ENCODE measurements around the gene PEX26.
A peak's percentile ranks its signal among the peaks of the same experiment; 100 is the strongest.
"Not testable (repeated sequence)": the region's sequence is repeated elsewhere in the genome, so short reads cannot be mapped to it uniquely, and the experiment has no call there.

Gene PEX26

DNA sequence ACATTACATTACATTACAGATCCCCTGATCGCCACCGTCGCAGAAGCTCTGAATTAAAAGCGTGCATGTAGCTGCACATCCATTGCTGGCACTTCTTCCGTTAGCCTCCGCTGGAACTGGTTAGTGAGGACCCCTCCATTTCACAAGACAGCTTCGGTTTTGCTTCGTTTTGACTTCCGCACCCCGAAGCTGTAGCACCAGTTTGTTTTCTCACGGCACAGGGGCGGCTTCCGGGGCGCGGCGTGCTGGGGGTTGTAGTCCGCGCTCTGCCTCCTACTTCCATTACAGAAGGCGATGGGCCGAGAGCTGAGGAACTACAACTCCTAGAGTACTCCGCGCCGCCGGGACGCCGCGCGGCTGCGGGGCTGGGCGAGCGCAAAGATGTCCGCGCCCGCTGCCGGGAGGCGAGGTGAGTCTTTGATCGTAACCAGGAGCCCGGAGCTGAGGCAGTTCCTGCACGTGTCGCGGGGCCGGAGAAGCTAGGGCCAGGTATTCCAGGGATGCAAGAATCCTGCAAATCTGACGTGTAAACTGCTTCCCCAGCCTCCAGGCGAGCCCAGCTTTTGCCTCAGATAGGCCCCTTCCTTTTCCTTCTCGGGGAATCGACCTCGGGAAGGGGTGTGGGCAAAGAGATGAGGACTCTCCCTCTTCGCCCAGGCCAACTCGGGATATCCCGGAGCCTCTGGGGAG is at the start of gene PEX26:
Gene PEX26 (plus strand): TSS at position 352 of the 690 bp plus-strand sequence. CDS start 387 bp downstream, outside the sequence.
- peak; percentile 61 for DNase-seq

DNA sequence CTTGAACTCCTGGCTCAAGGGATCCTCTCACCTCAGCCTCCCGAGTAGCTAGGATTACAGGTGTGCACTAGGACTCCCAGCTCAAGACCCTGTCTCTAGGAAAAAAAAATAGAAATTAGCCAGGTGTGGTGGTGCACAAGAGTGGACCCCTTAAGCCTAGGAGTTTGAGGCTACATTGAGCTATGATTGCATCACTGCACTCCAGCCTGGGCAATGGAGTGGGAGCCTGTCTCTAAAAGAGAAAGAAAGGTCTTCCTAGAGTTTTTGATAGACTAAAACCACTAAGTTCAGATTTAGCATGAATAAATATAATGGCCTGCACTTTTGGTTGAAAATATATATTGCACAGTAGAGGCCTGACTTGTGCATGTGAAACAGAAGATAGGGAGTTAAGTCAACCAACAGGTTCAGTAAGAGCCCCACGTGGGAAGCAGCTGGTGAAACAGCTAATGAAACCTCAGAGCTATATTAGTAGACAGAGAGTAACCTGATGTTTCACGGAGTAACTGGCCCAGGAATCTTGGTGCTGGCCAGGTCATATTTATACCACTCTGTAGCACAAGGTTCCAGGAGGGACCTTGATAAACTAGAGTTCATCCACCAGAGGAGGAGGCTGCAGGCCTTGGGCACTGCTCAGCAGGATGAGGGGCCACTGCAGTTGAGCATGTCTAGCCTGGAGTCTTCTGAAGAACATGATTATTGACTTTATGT is 48.8 kb upstream of the PEX26 start:
- DNase-seq: no peak

DNA sequence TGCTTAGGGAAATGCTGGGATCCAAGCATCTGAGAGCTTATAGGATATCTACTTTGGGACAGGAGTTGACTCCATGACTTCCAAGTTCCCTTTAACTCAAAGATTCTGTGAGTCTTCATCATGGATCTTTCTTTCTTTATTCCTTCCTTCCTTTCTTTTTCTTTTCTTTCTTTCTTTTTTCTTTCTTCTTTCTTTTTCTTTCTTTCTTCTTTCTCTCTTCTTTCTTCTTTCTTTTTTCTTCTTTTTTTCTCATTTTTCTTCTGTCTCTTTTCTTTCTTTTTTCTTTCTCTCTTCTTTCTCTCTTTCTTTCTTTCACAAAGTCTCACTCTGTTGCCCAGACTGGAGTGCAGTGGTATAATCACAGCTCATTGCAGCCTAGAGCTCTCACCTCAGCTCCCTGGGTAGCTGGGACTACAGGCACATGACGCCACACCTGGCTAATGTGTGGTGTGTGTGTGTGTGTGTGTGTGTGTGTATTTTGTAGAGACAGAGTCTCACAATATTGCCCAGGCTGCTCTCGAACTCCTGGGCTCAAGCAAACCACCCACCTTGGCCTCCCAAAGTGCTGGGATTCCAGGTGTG is 48.0 kb upstream of the PEX26 start:
- DNase-seq: no peak

DNA sequence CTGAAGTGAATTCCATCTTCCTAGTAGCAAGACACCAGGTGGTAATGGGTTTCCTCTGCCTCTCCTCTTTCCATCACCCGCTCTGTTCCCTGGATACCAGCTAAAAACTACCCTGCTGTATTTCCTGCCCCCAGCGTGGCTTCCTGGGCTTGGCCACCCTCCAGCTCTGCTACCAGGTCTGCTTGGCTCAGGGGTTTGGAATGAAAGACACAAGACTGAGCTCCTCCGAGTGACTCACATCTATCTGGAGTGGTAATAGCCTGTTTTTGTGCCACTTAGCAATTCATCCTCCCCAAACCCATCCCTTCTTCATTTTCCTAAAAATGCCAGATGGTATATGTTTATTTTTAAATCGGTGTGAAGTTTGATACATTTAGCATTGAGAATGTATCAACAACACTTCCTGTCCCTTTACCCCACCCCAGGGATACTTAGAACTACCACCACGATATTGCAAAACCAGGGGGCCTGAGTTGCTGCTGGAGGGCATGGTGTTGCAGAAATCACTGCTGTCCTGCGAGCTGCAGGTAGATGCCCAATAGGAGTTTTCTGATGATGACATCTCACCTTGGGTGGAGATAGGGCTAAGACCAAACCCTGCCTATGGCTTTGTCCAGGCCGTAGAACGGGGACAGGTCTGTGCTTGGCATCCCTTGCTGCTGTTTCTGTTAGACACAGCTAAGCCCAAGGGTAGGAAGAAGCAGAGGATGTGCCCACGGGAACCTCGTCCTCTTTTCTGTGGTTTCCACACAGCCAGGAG is 45.9 kb upstream of the PEX26 start:
- no peak for DNase-seq

DNA sequence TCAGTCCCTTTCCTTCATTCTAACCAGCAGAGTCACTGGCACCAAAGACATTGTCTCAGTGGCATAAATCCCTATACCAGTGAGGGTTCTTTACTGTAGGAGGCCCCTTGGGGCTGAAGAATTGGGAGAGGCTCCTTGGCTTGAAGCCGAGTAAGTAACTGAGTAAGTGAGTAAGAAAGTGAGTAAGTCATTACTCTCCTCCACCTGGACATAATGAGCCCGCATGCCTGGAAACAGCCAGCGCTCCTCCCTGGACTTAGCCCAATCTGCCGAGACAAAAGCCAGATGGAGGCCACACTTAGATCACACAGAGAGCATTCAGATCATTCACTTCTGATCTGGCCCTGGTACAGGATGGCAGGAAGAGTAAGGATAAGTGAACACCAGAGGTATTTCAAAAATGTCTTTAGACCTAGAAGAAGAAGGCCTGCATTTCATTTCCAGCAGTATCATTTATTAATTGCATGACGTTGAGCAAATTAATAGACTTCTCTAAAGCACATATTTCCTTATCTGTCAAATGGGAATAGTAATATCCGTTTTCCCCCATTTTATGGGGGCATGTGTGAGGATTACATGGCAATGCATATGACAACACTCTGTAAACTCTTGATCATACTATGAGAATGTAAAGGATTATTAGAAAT is 45.2 kb upstream of the PEX26 start:
- DNase-seq: no peak

DNA sequence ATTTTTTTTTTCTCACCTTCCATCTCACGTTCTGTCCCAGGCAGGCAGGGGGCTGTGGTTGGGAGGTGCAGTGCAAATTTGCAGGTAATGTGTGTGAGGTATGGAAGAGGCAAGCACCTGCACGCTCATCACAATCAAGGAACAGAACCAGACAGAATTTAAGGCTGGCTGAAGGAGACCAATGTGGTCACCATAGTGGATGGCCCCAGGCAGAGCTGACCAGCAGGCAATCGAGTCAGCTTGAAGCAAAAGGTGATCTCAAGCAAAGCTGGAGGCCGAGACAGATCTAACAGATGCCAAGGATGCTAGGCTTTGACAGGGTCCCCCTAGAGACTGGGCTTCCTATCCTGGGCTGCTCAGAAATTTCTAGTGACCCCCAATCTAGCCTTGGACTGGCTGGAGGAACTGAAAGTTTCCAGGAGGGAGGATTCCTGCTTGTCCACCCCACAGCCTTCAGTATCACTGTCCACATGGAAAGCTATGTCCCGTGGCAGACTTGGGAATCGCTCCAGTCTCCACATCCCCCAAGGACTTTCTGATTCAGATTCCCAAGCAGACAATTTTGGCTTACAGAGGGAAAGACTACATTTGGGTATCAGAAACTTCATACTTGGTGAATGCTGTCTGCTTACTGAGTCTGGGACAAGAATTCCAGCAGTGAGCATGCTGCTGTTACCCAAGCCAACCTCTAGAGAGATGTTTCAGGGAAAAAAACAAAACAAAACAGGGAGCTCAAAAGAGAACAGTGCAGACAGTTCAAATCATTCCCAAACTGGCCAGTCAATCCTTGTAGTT is 44.4 kb upstream of the PEX26 start:
- no peak for DNase-seq

DNA sequence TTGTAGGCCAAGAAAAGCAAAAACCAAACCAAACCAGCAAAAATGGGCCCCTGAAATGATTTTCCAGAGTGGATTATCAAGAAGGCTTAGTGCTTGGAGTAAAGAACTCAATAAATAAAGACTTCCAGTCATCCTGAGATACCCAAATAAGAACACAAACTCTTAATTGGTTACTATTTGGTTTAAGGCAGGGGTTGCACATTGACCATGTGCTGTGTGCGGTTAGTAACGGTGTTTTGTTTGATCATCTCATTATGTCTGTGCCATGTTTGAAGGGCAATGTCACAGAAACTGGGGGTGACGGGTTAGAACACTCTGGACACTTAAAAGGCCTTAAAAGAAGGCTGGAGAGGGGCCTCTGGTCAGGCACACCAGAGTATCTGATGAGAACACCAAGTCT is 43.7 kb upstream of the PEX26 start:
- DNase-seq: no peak

DNA sequence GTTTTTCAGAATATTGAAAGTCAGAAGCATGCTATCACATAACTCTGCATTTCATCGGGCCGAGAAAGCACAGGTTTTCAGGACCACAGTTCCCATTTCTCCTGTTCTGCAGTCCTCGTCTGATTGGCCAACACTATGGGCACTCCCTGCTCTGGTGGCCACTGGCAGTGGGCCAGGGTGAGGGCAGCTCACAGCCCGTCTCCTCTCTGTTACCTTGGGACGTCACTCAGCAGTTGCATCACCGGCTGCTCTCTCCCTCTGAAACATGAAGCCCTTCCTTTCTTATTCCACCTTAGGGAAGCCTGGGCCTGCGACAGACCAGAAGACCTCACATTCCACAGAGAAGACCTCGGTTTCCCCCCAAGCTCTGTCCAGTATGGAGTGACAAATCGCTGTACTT is 42.0 kb upstream of the PEX26 start:
- DNase-seq: peak; percentile 7

DNA sequence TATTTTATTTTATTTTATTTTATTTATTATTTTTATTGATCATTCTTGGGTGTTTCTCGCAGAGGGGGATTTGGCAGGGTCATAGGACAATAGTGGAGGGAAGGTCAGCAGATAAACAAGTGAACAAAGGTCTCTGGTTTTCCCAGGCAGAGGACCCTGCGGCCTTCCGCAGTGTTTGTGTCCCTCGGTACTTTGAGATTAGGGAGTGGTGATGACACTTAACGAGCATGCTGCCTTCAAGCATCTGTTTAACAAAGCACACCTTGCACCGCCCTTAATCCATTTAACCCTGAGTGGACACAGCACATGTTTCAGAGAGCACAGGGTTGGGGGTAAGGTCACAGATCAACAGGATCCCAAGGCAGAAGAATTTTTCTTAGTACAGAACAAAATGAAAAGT is 36.9 kb upstream of the PEX26 start:
- not testable (repeated sequence) for DNase-seq

DNA sequence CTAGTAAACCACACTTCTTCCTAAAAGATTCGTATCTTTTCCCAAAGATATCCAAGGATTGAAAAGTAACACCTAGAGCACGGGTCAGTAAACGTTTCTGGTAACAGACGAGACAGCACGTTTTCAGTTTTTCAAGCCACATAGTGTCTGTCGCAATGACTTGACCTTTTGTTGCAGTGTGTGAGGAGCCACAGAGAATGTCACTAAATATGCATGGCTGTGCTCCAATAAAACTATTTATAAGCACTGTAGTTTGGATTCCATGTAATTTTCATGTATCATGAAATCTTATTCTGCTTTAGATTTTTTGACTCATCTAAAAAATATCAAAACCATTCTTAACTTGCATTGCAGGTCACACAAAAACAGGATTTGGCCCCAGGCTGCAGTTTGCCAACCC is 35.1 kb upstream of the PEX26 start:
- DNase-seq: no peak

DNA sequence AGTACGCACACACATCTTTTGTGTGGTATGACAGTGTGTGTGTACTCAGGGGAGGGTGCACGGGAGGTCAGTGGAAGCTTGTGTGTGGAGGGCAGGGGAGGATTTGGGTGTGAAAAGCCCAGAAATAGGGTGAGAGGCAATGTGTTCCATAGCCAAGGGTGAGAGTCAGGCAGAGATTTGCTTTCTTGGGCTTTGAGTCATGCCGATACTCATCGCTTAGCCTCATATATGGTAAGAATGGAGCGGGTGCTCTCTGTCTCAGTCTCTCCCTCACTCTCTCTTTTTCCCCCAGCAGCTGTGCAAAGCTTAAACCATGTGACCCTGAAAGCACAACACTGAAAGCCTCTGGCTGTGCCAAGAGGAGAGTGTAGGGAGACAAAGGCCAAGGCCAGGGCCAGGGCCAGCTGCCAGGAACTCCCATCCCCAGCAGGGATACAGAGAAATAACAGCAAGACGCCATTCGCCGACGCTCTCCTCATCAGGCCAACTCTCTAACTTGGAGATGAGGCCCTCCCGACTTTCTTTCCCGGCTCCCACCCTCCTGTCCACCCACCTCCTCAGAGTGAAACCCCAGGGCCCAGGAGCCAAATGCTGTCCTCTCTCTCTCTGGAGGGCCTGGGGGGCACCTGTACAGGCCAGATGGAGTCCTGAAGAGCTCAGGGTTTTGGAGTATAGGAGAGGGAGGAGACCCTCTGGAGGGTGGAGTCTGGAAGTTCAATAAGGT is 33.1 kb upstream of the PEX26 start:
- DNase-seq: peak; percentile 8

DNA sequence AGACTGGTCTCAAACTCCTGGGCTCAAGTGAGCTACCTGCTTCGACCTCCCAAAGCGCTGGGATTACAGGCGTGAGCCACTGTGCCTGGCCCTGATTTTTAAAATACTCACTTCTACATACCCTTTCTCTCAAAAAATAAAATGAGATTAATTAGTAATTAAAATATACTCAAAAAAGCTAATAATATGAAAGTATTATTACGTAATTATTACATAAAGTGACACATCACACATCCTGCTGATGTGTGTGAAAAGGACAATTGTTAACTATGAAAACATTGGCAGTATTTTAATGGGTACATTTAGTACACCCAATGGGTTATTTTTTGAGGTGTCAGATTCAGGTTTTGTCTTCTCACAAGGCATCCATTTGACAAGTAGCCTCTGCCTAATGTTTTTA is 32.0 kb upstream of the PEX26 start:
- no peak for DNase-seq

DNA sequence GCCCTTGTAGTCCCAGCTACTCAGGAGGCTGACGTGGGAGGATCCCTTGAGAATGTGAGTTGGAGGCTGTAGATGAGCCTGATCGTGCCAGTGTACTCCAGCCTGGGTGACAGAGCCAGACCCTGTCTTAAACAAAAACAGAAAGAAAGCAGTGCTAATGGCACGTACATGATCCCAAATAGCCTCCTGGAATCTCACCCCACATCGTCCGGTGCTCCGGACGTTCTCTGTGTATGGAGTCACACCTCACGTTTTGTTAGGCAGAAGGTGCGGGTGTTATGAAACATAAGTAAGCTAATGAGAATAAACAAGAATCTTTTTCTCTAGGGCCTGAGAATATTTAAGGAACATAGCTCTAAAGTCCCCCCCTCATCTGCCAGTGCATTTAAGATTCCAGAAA is 29.7 kb upstream of the PEX26 start:
- no peak for DNase-seq

DNA sequence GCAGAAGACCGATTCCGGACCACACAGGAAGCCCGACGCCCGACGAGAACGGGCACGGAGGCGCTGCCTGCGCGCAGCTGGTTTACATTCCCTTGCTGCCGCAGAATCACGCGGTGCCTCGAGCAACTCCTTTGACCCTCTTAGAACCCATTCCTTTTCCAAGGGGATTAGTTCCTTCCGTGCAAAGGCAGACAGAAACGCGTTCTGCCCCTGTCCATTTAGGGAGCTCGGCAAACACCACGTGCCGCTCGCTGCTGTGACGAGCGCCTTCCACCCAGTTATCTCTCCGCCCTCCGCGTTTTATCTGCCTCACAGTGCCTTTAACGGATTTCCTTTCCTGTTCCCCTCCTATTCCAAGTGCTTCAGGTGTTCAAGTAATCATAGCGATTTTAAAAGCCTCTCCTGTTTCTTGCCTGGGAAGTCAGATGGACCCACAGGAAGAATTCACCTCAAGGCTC is 29.3 kb upstream of the PEX26 start:
- DNase-seq: no peak

DNA sequence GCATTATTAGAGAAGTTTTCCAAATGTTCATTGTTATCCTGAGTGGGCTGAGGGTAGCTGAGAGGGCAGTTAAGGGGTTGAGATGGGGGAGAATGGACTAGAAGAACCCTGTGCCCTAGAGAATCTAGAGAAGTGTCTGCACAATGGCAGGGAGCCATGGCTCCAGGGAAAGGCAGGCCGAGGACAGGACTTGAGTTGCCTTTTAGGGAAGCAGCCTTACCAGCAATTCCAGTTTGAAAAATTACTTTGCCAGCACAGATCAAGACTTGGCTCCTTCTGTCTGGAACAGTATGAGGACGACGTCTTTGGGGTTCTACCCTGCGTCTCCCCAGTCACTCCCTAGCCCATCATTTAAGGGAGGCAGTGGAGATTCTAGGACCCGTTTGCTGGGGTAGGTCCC is 27.7 kb upstream of the PEX26 start:
- no peak for DNase-seq

DNA sequence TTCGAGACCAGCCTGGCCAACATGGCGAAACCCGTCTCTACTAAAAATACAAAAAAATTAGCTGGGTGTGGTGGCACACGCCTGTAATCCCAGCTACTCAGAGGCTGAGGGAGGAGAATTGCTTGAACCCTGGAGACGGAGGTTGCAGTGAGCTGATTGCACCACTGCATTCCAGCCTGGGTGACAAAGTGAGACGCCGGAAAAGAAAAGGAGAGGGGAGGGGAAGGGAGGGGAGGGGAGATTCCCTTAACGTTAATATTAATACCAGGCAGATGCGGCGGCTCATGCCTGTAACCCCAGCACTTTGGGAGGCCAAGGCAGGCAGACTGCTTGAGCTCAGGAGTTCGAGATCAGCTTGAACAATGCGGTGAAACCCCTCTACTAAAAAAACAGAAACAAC is 26.7 kb upstream of the PEX26 start:
- DNase-seq: not testable (repeated sequence)

DNA sequence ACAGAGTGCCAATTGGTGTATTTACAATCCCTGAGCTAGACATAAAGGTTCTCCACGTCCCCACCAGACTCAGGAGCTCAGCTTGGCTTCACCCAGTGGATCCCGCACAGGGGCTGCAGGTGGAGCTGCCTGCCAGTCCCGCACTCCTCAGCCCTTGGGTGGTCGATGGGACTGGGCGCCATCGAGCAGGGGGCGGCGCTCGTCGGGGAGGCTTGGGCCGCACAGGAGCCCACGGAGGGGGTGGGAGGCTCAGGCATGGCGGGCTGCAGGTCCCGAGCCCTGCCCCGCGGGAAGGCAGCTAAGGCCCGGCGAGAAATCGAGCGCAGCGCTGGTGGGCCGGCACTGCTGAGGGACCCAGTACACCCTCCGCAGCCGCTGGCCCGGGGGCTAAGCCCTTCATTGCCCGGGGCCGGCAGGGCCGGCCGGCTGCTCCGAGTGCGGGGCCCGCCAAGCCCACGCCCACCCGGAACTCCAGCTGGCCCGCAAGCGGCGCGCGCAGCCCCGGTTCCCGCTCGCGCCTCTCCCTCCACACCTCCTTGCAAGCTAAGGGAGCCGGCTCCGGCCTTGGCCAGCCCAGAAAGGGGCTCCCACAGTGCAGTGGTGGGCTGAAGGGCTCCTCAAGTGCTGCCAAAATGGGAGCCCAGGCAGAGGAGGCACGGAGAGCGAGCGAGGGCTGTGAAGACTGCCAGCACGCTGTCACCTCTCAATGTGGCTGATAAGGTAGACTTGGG is 24.4 kb upstream of the PEX26 start:
- not testable (repeated sequence) for DNase-seq

DNA sequence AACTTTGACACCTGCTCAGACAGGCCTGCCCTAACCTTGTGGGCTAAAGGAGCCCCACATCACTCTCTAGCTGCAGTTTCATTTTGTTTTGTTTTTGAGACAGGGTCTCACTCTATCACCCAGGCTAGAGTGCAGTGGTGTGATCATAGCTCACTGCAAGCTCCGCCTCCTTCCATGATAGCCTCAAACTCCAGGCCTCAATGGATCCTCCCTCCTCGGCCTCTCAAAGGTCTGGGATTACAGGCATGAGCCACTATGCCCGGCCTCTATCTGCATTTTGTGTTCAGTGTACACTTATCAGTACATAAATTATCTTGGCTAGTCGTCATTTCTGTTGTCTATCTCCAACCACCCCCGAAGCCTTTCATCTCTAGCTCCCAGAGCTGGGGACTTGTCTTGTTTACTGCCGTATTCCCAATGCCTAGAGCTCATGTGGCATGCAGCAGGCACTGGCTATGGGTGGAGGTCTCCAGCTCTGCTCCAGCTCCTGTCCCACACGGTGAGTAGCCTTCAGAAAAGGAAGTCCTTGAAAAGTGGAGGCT is 22.1 kb upstream of the PEX26 start:
- DNase-seq: no peak

DNA sequence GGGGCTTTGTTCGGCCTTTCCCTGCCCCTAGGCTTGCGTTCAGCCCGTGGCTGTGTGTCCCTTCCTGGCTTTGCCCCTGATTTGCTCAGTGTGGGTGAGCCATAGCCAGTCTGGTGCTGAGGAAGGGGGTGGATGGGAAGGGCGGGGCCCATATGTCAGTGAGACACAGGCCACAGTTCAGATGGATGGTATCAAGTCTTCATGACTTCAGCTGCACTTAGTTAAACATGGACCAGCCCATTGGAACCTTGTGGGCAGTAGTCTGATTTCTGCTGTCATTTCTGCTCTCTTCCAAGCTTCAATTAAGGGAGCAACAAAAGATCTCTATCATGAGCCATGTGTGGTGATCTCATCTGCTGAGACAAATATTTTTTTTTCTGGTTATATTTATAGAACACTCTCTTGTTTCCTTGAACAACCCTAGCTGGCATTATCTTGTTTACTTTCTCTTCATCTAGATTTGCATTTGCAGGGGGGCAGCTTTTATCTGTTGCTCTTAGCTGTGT is 21.6 kb upstream of the PEX26 start:
- no peak for DNase-seq

DNA sequence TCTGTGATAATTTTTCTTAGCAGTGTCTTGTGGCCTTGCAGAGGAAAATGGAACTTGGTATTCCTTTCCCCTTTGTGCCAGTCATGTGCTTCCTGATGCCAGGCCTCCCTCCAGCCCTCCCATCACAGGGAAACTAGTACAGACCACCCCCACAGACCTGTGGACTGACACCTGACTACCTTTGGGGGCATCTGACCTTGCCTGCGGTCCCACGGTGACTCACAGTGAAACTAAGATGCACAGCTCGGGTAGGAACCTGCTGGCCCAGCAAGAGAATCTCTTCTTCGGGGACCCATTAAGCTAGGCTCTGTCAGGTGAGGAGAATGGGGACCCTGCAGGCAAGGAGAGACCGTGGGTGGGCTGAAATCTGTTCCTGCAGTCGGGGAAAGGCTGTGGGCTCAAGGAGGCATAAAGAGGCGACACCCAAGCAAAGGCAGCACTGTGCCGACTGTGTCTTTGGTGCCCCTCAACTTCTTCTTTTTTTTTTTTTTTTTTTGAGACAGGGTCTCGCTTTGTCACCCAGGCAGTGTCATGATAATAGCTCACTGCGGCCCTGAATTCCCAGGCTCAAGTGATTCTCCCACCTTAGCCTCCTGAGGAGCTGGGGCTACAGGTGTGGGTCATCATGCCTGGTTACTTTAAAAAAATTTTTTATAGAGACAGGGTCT is 20.8 kb upstream of the PEX26 start:
- DNase-seq: no peak

All from DMS79 treated with DMSO at 0.1 percent for 48 hours (cell line).